Trophoblast cell (in vitro differentiated cells and primary cell): ENCODE data around the gene NPHP4.

Experiments used
- DNase-seq, 2 donors: peaks; one replicate each; pipeline ENCODE4 v3.0.0-alpha.2; 2016
- H2AFZ ChIP-seq: 2 replicates; pipeline ENCODE4 v1.6.1; 2013; ENCODE audit warnings: low read length, moderate library complexity, mild to moderate bottlenecking; ENCODE audit not compliant: insufficient read depth, poor library complexity
- H2AK5ac ChIP-seq: 2 replicates; pipeline ENCODE4 v1.6.1; 2013; ENCODE audit warnings: mild to moderate bottlenecking, low read length
- H2BK120ac ChIP-seq: 2 replicates; pipeline ENCODE4 v1.6.1; 2013; ENCODE audit warnings: low read length, mild to moderate bottlenecking, moderate library complexity; ENCODE audit not compliant: insufficient read depth, poor library complexity
- H2BK12ac ChIP-seq: 2 replicates; pipeline ENCODE4 v1.6.1; 2013; ENCODE audit warnings: mild to moderate bottlenecking, low read length, moderate library complexity
- H2BK5ac ChIP-seq: 2 replicates; pipeline ENCODE4 v1.6.1; 2013; ENCODE audit warnings: low read length, low read depth, moderate library complexity, mild to moderate bottlenecking; ENCODE audit not compliant: poor library complexity
- H3K14ac ChIP-seq: 2 replicates; pipeline ENCODE4 v1.6.1; 2013; ENCODE audit warnings: mild to moderate bottlenecking, low read length
- H3K18ac ChIP-seq: 2 replicates; pipeline ENCODE4 v1.6.1; 2013; ENCODE audit warnings: mild to moderate bottlenecking, low read length
- H3K23ac ChIP-seq: 2 replicates; pipeline ENCODE4 v1.6.1; 2013; ENCODE audit warnings: low read length
- H3K27ac ChIP-seq: 2 replicates; pipeline ENCODE4 v1.5.1; 2013; ENCODE audit warnings: low read depth, mild to moderate bottlenecking, inconsistent platforms, low read length, moderate library complexity
- H3K27me3 ChIP-seq: 2 replicates; pipeline ENCODE4 v1.6.1; 2013; ENCODE audit warnings: inconsistent platforms, mild to moderate bottlenecking, low read length, moderate library complexity; ENCODE audit not compliant: insufficient read depth
- H3K36me3 ChIP-seq, 2 experiments: 1 replicate in 1 of 2; 2 replicates in 1 of 2; pipeline ENCODE4 v1.6.1; 2013; ENCODE audit warnings: low read length in 2 of 2, mild to moderate bottlenecking in 2 of 2, moderate library complexity in 1 of 2; ENCODE audit not compliant: insufficient read depth in 2 of 2, control insufficient read depth in 1 of 2
- H3K4ac ChIP-seq: 2 replicates; pipeline ENCODE4 v1.6.1; 2013; ENCODE audit warnings: low read depth, mild to moderate bottlenecking, low read length, moderate library complexity
- H3K4me1 ChIP-seq, 2 experiments: 1 replicate in 1 of 2; 2 replicates in 1 of 2; pipeline ENCODE4 v1.6.1; 2013; ENCODE audit warnings: low read length in 2 of 2, mild to moderate bottlenecking in 2 of 2, moderate library complexity in 1 of 2; ENCODE audit not compliant: insufficient read depth in 2 of 2, control insufficient read depth in 1 of 2
- H3K4me2 ChIP-seq: 2 replicates; pipeline ENCODE4 v1.6.1; 2013; ENCODE audit warnings: inconsistent platforms, mild to moderate bottlenecking, low read length, moderate library complexity
- H3K4me3 ChIP-seq: 2 replicates; pipeline ENCODE4 v1.5.1; 2013; ENCODE audit warnings: mild to moderate bottlenecking, low read depth, low read length, inconsistent platforms
- H3K79me1 ChIP-seq: one replicate; pipeline ENCODE4 v1.6.1; 2013; ENCODE audit warnings: low read length
- H3K79me2 ChIP-seq: 2 replicates; pipeline ENCODE4 v1.6.1; 2013; ENCODE audit warnings: low read length, mild to moderate bottlenecking; ENCODE audit not compliant: control insufficient read depth, insufficient read depth, poor library complexity
- H3K9ac ChIP-seq: 2 replicates; pipeline ENCODE4 v1.6.1; 2013; ENCODE audit warnings: mild to moderate bottlenecking, low read length
- H3K9me3 ChIP-seq: 2 replicates; pipeline ENCODE4 v1.6.1; 2013; ENCODE audit warnings: low read depth, mild to moderate bottlenecking, control low read depth, inconsistent platforms, low read length; ENCODE audit not compliant: insufficient read depth
- H4K12ac ChIP-seq: 2 replicates; pipeline ENCODE4 v1.6.1; 2013; ENCODE audit warnings: low read depth, mild to moderate bottlenecking, low read length, moderate library complexity
- H4K8ac ChIP-seq: 2 replicates; pipeline ENCODE4 v1.6.1; 2013; ENCODE audit warnings: low read depth, mild to moderate bottlenecking, low read length, moderate library complexity
- H4K91ac ChIP-seq: one replicate; pipeline ENCODE4 v1.6.1; 2013; ENCODE audit warnings: low read depth, mild to moderate bottlenecking, low read length, moderate library complexity
- WGBS: extraction: QIAGEN DNeasy Blood & Tissue Kit; methylation state at CpG from one replicate; pipeline ENCODE4 v1.1.7; 2013; ENCODE audit warnings: missing lambda C conversion rate; ENCODE audit not compliant: insufficient read length, insufficient coverage; ENCODE audit errors: extremely low coverage; 5-methylcytosine and 5-hydroxymethylcytosine counted together

NPHP4 gene

GRCh38 chr1:5857508-5858090 is 134.6 kb downstream of the NPHP4 start:
- Histone ChIP-seq H2BK120ac (no peak overlapping the region), H3K18ac (no peak overlapping the region), H2AFZ (no peak overlapping the region), H3K27ac (no peak overlapping the region), H3K36me3 (no peaks in the 10 kb centered on the region), H3K23ac (no peak overlapping the region), H2BK12ac (no peak overlapping the region), H3K4ac (no peak overlapping the region), H4K91ac (no peak overlapping the region), H2AK5ac (no peak overlapping the region), H3K79me2 (no peaks in the 10 kb centered on the region), H3K4me1 (no peaks in the 10 kb centered on the region), H4K8ac (no peak overlapping the region), H4K12ac (no peak overlapping the region), H3K79me1 (no peaks in the 10 kb centered on the region), H3K14ac (no peak overlapping the region), H3K9me3 (peaks cover 3% of the 10 kb centered on the region), H3K4me2 (no peak overlapping the region), H3K4me3 (no peak overlapping the region), H2BK5ac (no peak overlapping the region), H3K27me3 (no peaks in the 10 kb centered on the region), H3K9ac (no peak overlapping the region)
- WGBS: no CpG with 5 or more reads among the region's 16 CpGs
- DNase-seq: peak; percentile 11 to 34

GRCh38 chr1:5857011-5857410 is 135.2 kb downstream of the NPHP4 start:
- no peaks in the 10 kb centered on the region for H3K36me3 ChIP-seq
- H4K91ac ChIP-seq: no peak overlapping the region
- DNase-seq: no peak
- H3K79me2 ChIP-seq: no peaks in the 10 kb centered on the region
- no peaks in the 10 kb centered on the region for H3K79me1 ChIP-seq
- H3K27me3 ChIP-seq: no peaks in the 10 kb centered on the region
- H2BK120ac ChIP-seq: no peak overlapping the region
- no CpG with 5 or more reads among the region's 17 CpGs for WGBS
- H3K18ac ChIP-seq: no peak overlapping the region
- H2BK5ac ChIP-seq: no peak overlapping the region
- H2BK12ac ChIP-seq: no peak overlapping the region
- H4K12ac ChIP-seq: no peak overlapping the region
- no peak overlapping the region for H3K27ac ChIP-seq
- H3K4me2 ChIP-seq: no peak overlapping the region
- H4K8ac ChIP-seq: no peak overlapping the region
- H3K9me3 ChIP-seq: peaks cover 3% of the 10 kb centered on the region
- H3K4ac ChIP-seq: no peak overlapping the region
- H3K23ac ChIP-seq: no peak overlapping the region
- no peak overlapping the region for H2AFZ ChIP-seq
- H3K4me1 ChIP-seq: no peaks in the 10 kb centered on the region
- no peak overlapping the region for H2AK5ac ChIP-seq
- H3K4me3 ChIP-seq: no peak overlapping the region
- no peak overlapping the region for H3K14ac ChIP-seq
- H3K9ac ChIP-seq: no peak overlapping the region

GRCh38 chr1:5856246-5856815 is 135.9 kb downstream of the NPHP4 start:
- H3K36me3 ChIP-seq: no peaks in the 10 kb centered on the region
- H3K27ac ChIP-seq: no peak overlapping the region
- no peaks in the 10 kb centered on the region for H3K4me1 ChIP-seq
- no peak overlapping the region for H3K4me3 ChIP-seq
- DNase-seq: peak in 1 of 2 donors; percentile 3
- H3K23ac ChIP-seq: no peak overlapping the region
- H3K4me2 ChIP-seq: no peak overlapping the region
- WGBS: no CpG with 5 or more reads among the region's 16 CpGs
- H3K9me3 ChIP-seq: peaks cover 3% of the 10 kb centered on the region
- no peak overlapping the region for H4K8ac ChIP-seq
- no peak overlapping the region for H2AFZ ChIP-seq
- H3K9ac ChIP-seq: no peak overlapping the region
- H3K79me1 ChIP-seq: no peaks in the 10 kb centered on the region
- H3K27me3 ChIP-seq: no peaks in the 10 kb centered on the region
- no peak overlapping the region for H2BK120ac ChIP-seq
- H4K91ac ChIP-seq: no peak overlapping the region
- H3K18ac ChIP-seq: no peak overlapping the region
- H3K14ac ChIP-seq: no peak overlapping the region
- no peak overlapping the region for H3K4ac ChIP-seq
- no peak overlapping the region for H4K12ac ChIP-seq
- H2AK5ac ChIP-seq: no peak overlapping the region
- H3K79me2 ChIP-seq: no peaks in the 10 kb centered on the region
- H2BK12ac ChIP-seq: no peak overlapping the region
- H2BK5ac ChIP-seq: no peak overlapping the region

- no peak overlapping the region for H2AK5ac ChIP-seq
- no peak for DNase-seq
- no peak overlapping the region for H4K8ac ChIP-seq
- H3K4me1 ChIP-seq: peaks cover 2% of the 10 kb centered on the region in 2 experiments
- H3K4me2 ChIP-seq: no peak overlapping the region
- no peak overlapping the region for H3K23ac ChIP-seq
- H3K79me1 ChIP-seq: no peaks in the 10 kb centered on the region
- no peaks in the 10 kb centered on the region for H3K27me3 ChIP-seq
- H3K9me3 ChIP-seq: peaks cover 3% of the 10 kb centered on the region
- no peak overlapping the region for H3K18ac ChIP-seq
- no peak overlapping the region for H2AFZ ChIP-seq
- no peak overlapping the region for H2BK12ac ChIP-seq
- no peak overlapping the region for H2BK5ac ChIP-seq
- H3K14ac ChIP-seq: no peak overlapping the region
- no peak overlapping the region for H3K4me3 ChIP-seq
- no peak overlapping the region for H3K9ac ChIP-seq
- no peak overlapping the region for H2BK120ac ChIP-seq
- H3K27ac ChIP-seq: no peak overlapping the region
- H3K4ac ChIP-seq: no peak overlapping the region
- H4K91ac ChIP-seq: no peak overlapping the region
- H3K79me2 ChIP-seq: no peaks in the 10 kb centered on the region
- no peak overlapping the region for H4K12ac ChIP-seq
- H3K36me3 ChIP-seq: no peaks in the 10 kb centered on the region
- no CpG with 5 or more reads among the region's 20 CpGs for WGBS
Measured at GRCh38 chr1:5855196-5855897, 136.9 kb downstream of the NPHP4 start.
